ENCODE data around the gene SPEM2. TPM values are rescaled to one million over a fixed set of nuclear protein-coding genes. Genes with fewer than 3 reads are reported as not detected.

The SPEM2 gene
- total RNA-seq, 1 donor from 2014 or later: not detected

GRCh38 chr17:7398612-7399011, 26.8 kb upstream of the SPEM2 start:
- intact Hi-C loops (cut with micrococcal nuclease): no loop called here
- DNase-seq: no peak
- no peak for TF ChIP-seq CTCF (IDR thresholded peaks at IDR 0.05; ENCODE audit: borderline replicate concordance)
- Histone ChIP-seq H3K9me3 (replicated peaks) (no peaks in the 10 kb centered on the region), H3K27me3 (ENCODE audit: low read depth) (no peaks in the 10 kb centered on the region), H3K36me3 (no peaks in the 10 kb centered on the region), H3K4me1 (peaks cover 39% of the 10 kb centered on the region), H3K4me3 (no peak overlapping the region), H3K27ac (replicated peaks) (no peak overlapping the region)

GRCh38 chr17:7403043-7403726, 22.2 kb upstream of the SPEM2 start:
- Histone ChIP-seq H3K27me3 (ENCODE audit: low read depth) (no peaks in the 10 kb centered on the region), H3K27ac (replicated peaks) (peak overlapping the region; percentile 96), H3K9me3 (replicated peaks) (no peaks in the 10 kb centered on the region), H3K36me3 (no peaks in the 10 kb centered on the region), H3K4me1 (peaks cover 32% of the 10 kb centered on the region), H3K4me3 (peak overlapping the region; percentile 78)
- peak; percentile 80 for DNase-seq
- intact Hi-C loops (cut with micrococcal nuclease): no loop called here
- no peak for TF ChIP-seq CTCF (IDR thresholded peaks at IDR 0.05; ENCODE audit: borderline replicate concordance)

GRCh38 chr17:7403727-7403976, 21.8 kb upstream of the SPEM2 start:
- no peaks in the 10 kb centered on the region for H3K9me3 ChIP-seq (replicated peaks)
- TF ChIP-seq CTCF (IDR thresholded peaks at IDR 0.05; ENCODE audit: borderline replicate concordance): no peak
- no peaks in the 10 kb centered on the region for H3K36me3 ChIP-seq
- no peak for DNase-seq
- H3K27me3 ChIP-seq (ENCODE audit: low read depth): no peaks in the 10 kb centered on the region
- H3K27ac ChIP-seq (replicated peaks): peak overlapping the region; percentile 96
- H3K4me1 ChIP-seq: peaks cover 32% of the 10 kb centered on the region
- intact Hi-C loops (cut with micrococcal nuclease): no loop called here
- H3K4me3 ChIP-seq: peak overlapping the region; percentile 78

- DNase-seq: peak; percentile 99
- Histone ChIP-seq H3K4me1 (peaks cover 32% of the 10 kb centered on the region), H3K27ac (replicated peaks) (peak within 1 kb of the TSS; percentile 96), H3K4me3 (peak within 1 kb of the TSS; percentile 78), H3K27me3 (ENCODE audit: low read depth) (no peaks in the 10 kb centered on the region), H3K36me3 (no peaks in the 10 kb centered on the region), H3K9me3 (replicated peaks) (no peaks in the 10 kb centered on the region)
- intact Hi-C loops (cut with micrococcal nuclease): no loop called here
- TF ChIP-seq CTCF (IDR thresholded peaks at IDR 0.05; ENCODE audit: borderline replicate concordance): no peak
Measured at GRCh38 chr17:7403977-7404736, 21.3 kb upstream of the SPEM2 start, which contains the start of gene TMEM256. Gene TMEM256 (minus strand): TSS chr17:7404097. CDS start chr17:7404084, 13 bp downstream.

- intact Hi-C loops (cut with micrococcal nuclease): no loop called here
Measured at GRCh38 chr17:7404737-7405349, 20.6 kb upstream of the SPEM2 start.

More at GRCh38 chr17:7404737-7405349, 20.6 kb upstream of the SPEM2 start:
- H3K27me3 ChIP-seq (ENCODE audit: low read depth): no peaks in the 10 kb centered on the region
- peaks cover 32% of the 10 kb centered on the region for H3K4me1 ChIP-seq
- H3K36me3 ChIP-seq: no peaks in the 10 kb centered on the region
- H3K27ac ChIP-seq (replicated peaks): peak overlapping the region; percentile 96
- DNase-seq: peak; percentile 64
- H3K9me3 ChIP-seq (replicated peaks): no peaks in the 10 kb centered on the region
- peak overlapping the region; percentile 78 for H3K4me3 ChIP-seq
- no peak for TF ChIP-seq CTCF (IDR thresholded peaks at IDR 0.05; ENCODE audit: borderline replicate concordance)

Measured in left ventricle myocardium inferior (tissue), 1 donor.